Peyer's patch (tissue), 4 donors: ENCODE measurements around the gene AADAT.

ENCODE experiments used
- CTCF ChIP-seq, 6 experiments: fragments of 450-650 bp in 4 of 6; fragments of 200-600 bp in 2 of 6; sonication (generic) in 1 of 6; IDR thresholded peaks; one replicate each; pipeline ENCODE4 v1.5.1; 2017 to 2019; ENCODE audit warnings: antibody characterized with exemption in 6 of 6, mild to moderate bottlenecking in 3 of 6, moderate library complexity in 1 of 6
- POLR2A ChIP-seq, 2 donors: fragments of 450-650 bp; IDR thresholded peaks; one replicate each; pipeline ENCODE4 v1.5.1; 2017; ENCODE audit warnings: antibody characterized with exemption in 2 of 2, mild to moderate bottlenecking in 2 of 2, moderate library complexity in 2 of 2

GRCh38 chr4:170058826-170059225, 30.9 kb downstream of the AADAT start:
- TF ChIP-seq CTCF (IDR thresholded peaks at IDR 0.05) (no peak), POLR2A (IDR thresholded peaks at IDR 0.05) (no peak)
